ENCODE results near the gene SCAMP1. TPM values are rescaled to one million over a fixed set of nuclear protein-coding genes. Genes with fewer than 3 reads are reported as not detected.

The SCAMP1 gene
- total and polyA plus RNA-seq, 2 experiments from 2014 or later = 57.7 to 66.9 TPM

- H3K9me3 ChIP-seq (ENCODE audit: low read depth) = no peaks in the 10 kb centered on the region
- no peak overlapping the region for H3K9ac ChIP-seq
- no peaks in the 10 kb centered on the region for H3K9me2 ChIP-seq (ENCODE audit: insufficient read depth)
- H3F3A ChIP-seq (ENCODE audit: insufficient read depth) = peaks cover 27% of the 10 kb centered on the region
- TF ChIP-seq EZH2phosphoT487 (IDR thresholded peaks at IDR 0.05; ENCODE audit: insufficient read depth, low read depth) (no peak), EZH2 (IDR thresholded peaks at IDR 0.05; ENCODE audit: insufficient read depth, poor library complexity, severe bottlenecking) (no peak)
- no peaks in the 10 kb centered on the region for H3K36me3 ChIP-seq (ENCODE audit: low read depth)
- in situ Hi-C loops (cut with MboI) = no loop called here
- H3K79me2 ChIP-seq (ENCODE audit: insufficient read depth) = peaks cover 39% of the 10 kb centered on the region; the same call in 1 of the 2 replicates
- H3K4me1 ChIP-seq (ENCODE audit: insufficient read depth) = peaks cover 54% of the 10 kb centered on the region
- no peaks in the 10 kb centered on the region for H4K20me1 ChIP-seq (ENCODE audit: insufficient read depth)
- H3K4me3 ChIP-seq = no peak overlapping the region
- H3K4me2 ChIP-seq (ENCODE audit: unreplicated experiment) = no peak overlapping the region
- 38 to 45% methylated on average over 13 of the region's 13 CpGs for WGBS, 2 experiments (ENCODE audit: low coverage in 1 of 2, low lambda C conversion rate in 2 of 2, missing lambda C conversion rate in 2 of 2)
- DNase-seq = peak; percentile 24
- H3K27ac ChIP-seq = no peak overlapping the region
- no peaks in the 10 kb centered on the region for H3K27me3 ChIP-seq (replicated peaks; ENCODE audit: insufficient read depth)
- no peak overlapping the region for H2AFZ ChIP-seq
These were observed 137.4 kb downstream of the SCAMP1 start for GRCh38 chr5:78497573-78498533.

- in situ Hi-C loops (cut with MboI) = no loop called here
- peaks cover 65% of the 10 kb centered on the region for H3K4me1 ChIP-seq (ENCODE audit: insufficient read depth)
- H3F3A ChIP-seq (ENCODE audit: insufficient read depth) = peaks cover 39% of the 10 kb centered on the region
- H3K9ac ChIP-seq = no peak overlapping the region
- peaks cover 44% of the 10 kb centered on the region; the same call in 1 of the 2 replicates for H3K79me2 ChIP-seq (ENCODE audit: insufficient read depth)
- no peak overlapping the region for H2AFZ ChIP-seq
- H3K9me2 ChIP-seq (ENCODE audit: insufficient read depth) = no peaks in the 10 kb centered on the region
- no peaks in the 10 kb centered on the region for H4K20me1 ChIP-seq (ENCODE audit: insufficient read depth)
- no peaks in the 10 kb centered on the region for H3K27me3 ChIP-seq (replicated peaks; ENCODE audit: insufficient read depth)
- no peaks in the 10 kb centered on the region for H3K36me3 ChIP-seq (ENCODE audit: low read depth)
- no peak overlapping the region for H3K4me3 ChIP-seq
- H3K9me3 ChIP-seq (ENCODE audit: low read depth) = no peaks in the 10 kb centered on the region
- H3K4me2 ChIP-seq (ENCODE audit: unreplicated experiment) = no peak overlapping the region
- 94 to 100% methylated on average over 1 of the region's 1 CpG for WGBS, 2 experiments (ENCODE audit: low coverage in 1 of 2, low lambda C conversion rate in 2 of 2, missing lambda C conversion rate in 2 of 2)
- no peak for TF ChIP-seq EZH2 (IDR thresholded peaks at IDR 0.05; ENCODE audit: insufficient read depth, poor library complexity, severe bottlenecking)
- no peak for TF ChIP-seq EZH2phosphoT487 (IDR thresholded peaks at IDR 0.05; ENCODE audit: insufficient read depth, low read depth)
- H3K27ac ChIP-seq = no peak overlapping the region
- DNase-seq = no peak
These were observed 139.1 kb downstream of the SCAMP1 start for GRCh38 chr5:78499485-78499884.

GRCh38 chr5:78500028-78500427 is 139.6 kb downstream of the SCAMP1 start:
- no peak for TF ChIP-seq EZH2 (IDR thresholded peaks at IDR 0.05; ENCODE audit: insufficient read depth, poor library complexity, severe bottlenecking)
- TF ChIP-seq EZH2phosphoT487 (IDR thresholded peaks at IDR 0.05; ENCODE audit: insufficient read depth, low read depth) = no peak
- Histone ChIP-seq H3K4me3 (no peak overlapping the region), H3K4me2 (ENCODE audit: unreplicated experiment) (no peak overlapping the region), H3K79me2 (ENCODE audit: insufficient read depth) (peaks cover 44% of the 10 kb centered on the region; the same call in 1 of the 2 replicates), H3K27ac (no peak overlapping the region), H4K20me1 (ENCODE audit: insufficient read depth) (no peaks in the 10 kb centered on the region), H3K36me3 (ENCODE audit: low read depth) (no peaks in the 10 kb centered on the region), H3F3A (ENCODE audit: insufficient read depth) (peaks cover 41% of the 10 kb centered on the region), H3K4me1 (ENCODE audit: insufficient read depth) (peaks cover 68% of the 10 kb centered on the region), H3K9ac (no peak overlapping the region), H3K9me3 (ENCODE audit: low read depth) (no peaks in the 10 kb centered on the region), H3K9me2 (ENCODE audit: insufficient read depth) (no peaks in the 10 kb centered on the region), H2AFZ (no peak overlapping the region), H3K27me3 (replicated peaks; ENCODE audit: insufficient read depth) (no peaks in the 10 kb centered on the region)
- in situ Hi-C loops (cut with MboI) = no loop called here
- peak; percentile 32 for DNase-seq
- WGBS, 2 experiments (ENCODE audit: low coverage in 1 of 2, low lambda C conversion rate in 2 of 2, missing lambda C conversion rate in 2 of 2) = 59 to 61% methylated on average over 2 of the region's 2 CpGs

GRCh38 chr5:78500871-78501270 is 140.5 kb downstream of the SCAMP1 start:
- Histone ChIP-seq H3K27me3 (replicated peaks; ENCODE audit: insufficient read depth) (no peaks in the 10 kb centered on the region), H3K4me2 (ENCODE audit: unreplicated experiment) (no peak overlapping the region), H4K20me1 (ENCODE audit: insufficient read depth) (no peaks in the 10 kb centered on the region), H3K79me2 (ENCODE audit: insufficient read depth) (peaks cover 44% of the 10 kb centered on the region; the same call in 1 of the 2 replicates), H3K9ac (no peak overlapping the region), H3K4me3 (no peak overlapping the region), H2AFZ (no peak overlapping the region), H3K9me3 (ENCODE audit: low read depth) (no peaks in the 10 kb centered on the region), H3K9me2 (ENCODE audit: insufficient read depth) (no peaks in the 10 kb centered on the region), H3F3A (ENCODE audit: insufficient read depth) (peaks cover 50% of the 10 kb centered on the region), H3K27ac (peak overlapping the region; percentile 69), H3K36me3 (ENCODE audit: low read depth) (no peaks in the 10 kb centered on the region), H3K4me1 (ENCODE audit: insufficient read depth) (peaks cover 75% of the 10 kb centered on the region)
- 75 to 77% methylated on average over 5 of the region's 5 CpGs for WGBS, 2 experiments (ENCODE audit: low coverage in 1 of 2, low lambda C conversion rate in 2 of 2, missing lambda C conversion rate in 2 of 2)
- in situ Hi-C loops (cut with MboI) = no loop called here
- DNase-seq = no peak
- TF ChIP-seq EZH2 (IDR thresholded peaks at IDR 0.05; ENCODE audit: insufficient read depth, poor library complexity, severe bottlenecking) = no peak
- no peak for TF ChIP-seq EZH2phosphoT487 (IDR thresholded peaks at IDR 0.05; ENCODE audit: insufficient read depth, low read depth)
